ENCODE results near the gene TTC28.

Gene TTC28

GRCh38 chr22:28111501-28112189, 568.0 kb downstream of the TTC28 start:
- no peaks in the 10 kb centered on the region for H3F3A ChIP-seq (ENCODE audit: insufficient read depth)
- H3K9ac ChIP-seq (ENCODE audit: low read length): no peak overlapping the region
- H3K4me2 ChIP-seq (ENCODE audit: low read depth, low read length, poor library complexity, severe bottlenecking): no peak overlapping the region
- no peaks in the 10 kb centered on the region for H3K9me3 ChIP-seq (ENCODE audit: insufficient read depth, low read length)
- no peak overlapping the region for H2AFZ ChIP-seq (ENCODE audit: low read depth, low read length, severe bottlenecking)
- TF ChIP-seq CTCF (IDR thresholded peaks at IDR 0.05; ENCODE audit: insufficient read depth, low read length, poor library complexity, severe bottlenecking) (no peak), EZH2phosphoT487 (conservative IDR thresholded peaks at IDR 0.05; ENCODE audit: low read length) (no peak)
- H3K9me2 ChIP-seq (replicated peaks; ENCODE audit: insufficient read depth, low read length): no peaks in the 10 kb centered on the region
- H4K20me1 ChIP-seq (ENCODE audit: low read depth, low read length): no peaks in the 10 kb centered on the region
- no peaks in the 10 kb centered on the region for H3K36me3 ChIP-seq (ENCODE audit: low read length)
- H3K79me2 ChIP-seq (ENCODE audit: insufficient read depth, low read length): no peaks in the 10 kb centered on the region
- no peaks in the 10 kb centered on the region for H3K27me3 ChIP-seq (ENCODE audit: low read length)
- H3K27ac ChIP-seq (ENCODE audit: low read depth, low read length): no peak overlapping the region
- no peak overlapping the region for H3K4me3 ChIP-seq (ENCODE audit: insufficient read depth, low read length, poor library complexity, severe bottlenecking)

GRCh38 chr22:28108851-28109250, 570.8 kb downstream of the TTC28 start:
- Histone ChIP-seq H3K27ac (ENCODE audit: low read depth, low read length) (no peak overlapping the region), H3K4me3 (ENCODE audit: insufficient read depth, low read length, poor library complexity, severe bottlenecking) (no peak overlapping the region), H3F3A (ENCODE audit: insufficient read depth) (no peaks in the 10 kb centered on the region), H2AFZ (ENCODE audit: low read depth, low read length, severe bottlenecking) (no peak overlapping the region), H3K79me2 (ENCODE audit: insufficient read depth, low read length) (no peaks in the 10 kb centered on the region), H3K9me3 (ENCODE audit: insufficient read depth, low read length) (no peaks in the 10 kb centered on the region), H3K27me3 (ENCODE audit: low read length) (no peaks in the 10 kb centered on the region), H4K20me1 (ENCODE audit: low read depth, low read length) (no peaks in the 10 kb centered on the region), H3K36me3 (ENCODE audit: low read length) (no peaks in the 10 kb centered on the region), H3K9ac (ENCODE audit: low read length) (no peak overlapping the region), H3K4me2 (ENCODE audit: low read depth, low read length, poor library complexity, severe bottlenecking) (no peak overlapping the region), H3K9me2 (replicated peaks; ENCODE audit: insufficient read depth, low read length) (no peaks in the 10 kb centered on the region)
- TF ChIP-seq EZH2phosphoT487 (conservative IDR thresholded peaks at IDR 0.05; ENCODE audit: low read length) (no peak), CTCF (IDR thresholded peaks at IDR 0.05; ENCODE audit: insufficient read depth, low read length, poor library complexity, severe bottlenecking) (no peak)

GRCh38 chr22:28106617-28107016, 573.0 kb downstream of the TTC28 start:
- Histone ChIP-seq H3K9me2 (replicated peaks; ENCODE audit: insufficient read depth, low read length) (no peaks in the 10 kb centered on the region), H3K9me3 (ENCODE audit: insufficient read depth, low read length) (no peaks in the 10 kb centered on the region), H3K4me2 (ENCODE audit: low read depth, low read length, poor library complexity, severe bottlenecking) (no peak overlapping the region), H3K4me3 (ENCODE audit: insufficient read depth, low read length, poor library complexity, severe bottlenecking) (no peak overlapping the region), H3K9ac (ENCODE audit: low read length) (no peak overlapping the region), H3K79me2 (ENCODE audit: insufficient read depth, low read length) (no peaks in the 10 kb centered on the region), H3K36me3 (ENCODE audit: low read length) (no peaks in the 10 kb centered on the region), H4K20me1 (ENCODE audit: low read depth, low read length) (no peaks in the 10 kb centered on the region), H3K27ac (ENCODE audit: low read depth, low read length) (no peak overlapping the region), H3F3A (ENCODE audit: insufficient read depth) (no peaks in the 10 kb centered on the region), H2AFZ (ENCODE audit: low read depth, low read length, severe bottlenecking) (no peak overlapping the region), H3K27me3 (ENCODE audit: low read length) (no peaks in the 10 kb centered on the region)
- no peak for TF ChIP-seq CTCF (IDR thresholded peaks at IDR 0.05; ENCODE audit: insufficient read depth, low read length, poor library complexity, severe bottlenecking)
- TF ChIP-seq EZH2phosphoT487 (conservative IDR thresholded peaks at IDR 0.05; ENCODE audit: low read length): no peak

Measured in SU-DHL-6 (cell line).